ENCODE data around the gene FBXO42.

FBXO42 gene

DNA sequence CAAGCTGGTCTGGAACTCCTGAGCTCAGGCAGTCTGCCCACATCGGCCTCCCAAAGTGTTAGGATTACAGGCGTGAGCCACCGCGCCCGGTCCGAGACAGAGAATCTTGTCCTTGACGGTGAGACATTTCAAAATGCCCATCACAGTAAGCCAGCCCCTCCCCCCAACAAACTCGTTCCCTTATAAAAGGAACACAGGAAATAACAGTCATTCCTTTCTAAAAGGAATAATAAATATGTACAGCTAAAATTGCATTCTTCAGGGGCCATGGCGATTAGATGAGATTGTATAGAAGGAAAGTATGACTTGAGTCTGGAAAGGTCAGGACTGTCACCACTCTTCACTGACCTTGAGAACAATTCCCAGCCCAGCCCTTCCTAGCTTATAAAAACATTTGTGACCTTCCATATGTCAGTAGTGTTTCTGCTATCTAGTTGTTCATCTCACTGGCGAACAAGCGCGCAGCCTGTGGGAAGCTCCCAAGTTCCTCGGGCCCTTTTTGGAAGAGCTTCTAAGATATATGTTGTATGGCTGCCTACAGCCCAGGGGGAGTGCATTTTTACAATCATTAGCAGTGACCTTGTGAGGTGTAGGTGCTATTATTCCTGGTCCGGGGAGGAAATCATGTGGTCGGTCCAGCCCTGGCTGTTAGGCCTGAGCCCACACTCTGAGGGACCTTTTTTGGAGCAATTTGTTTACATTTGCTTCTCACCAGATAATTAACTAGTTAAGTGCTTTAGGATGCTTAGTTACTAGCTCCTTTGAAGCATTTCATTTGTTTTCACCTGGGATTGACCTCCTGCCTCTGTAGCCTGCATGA is 23.5 kb upstream of the FBXO42 start:
- H3K4me3 ChIP-seq (ENCODE audit: low read length) = no peak overlapping the region
- H3K9ac ChIP-seq (ENCODE audit: low read length) = no peak overlapping the region
- no peak overlapping the region for H4K8ac ChIP-seq (ENCODE audit: low read depth, low read length)
- H3K79me1 ChIP-seq (ENCODE audit: low read length) = peaks cover 18% of the 10 kb centered on the region
- peaks cover 84% of the 10 kb centered on the region for H3K79me2 ChIP-seq (ENCODE audit: control insufficient read depth, insufficient read depth, low read length)
- H3K27ac ChIP-seq (ENCODE audit: low read depth, low read length) = no peak overlapping the region
- no peak overlapping the region for H2AK5ac ChIP-seq (ENCODE audit: low read length)
- H2BK5ac ChIP-seq (ENCODE audit: low read length) = no peak overlapping the region
- H2BK120ac ChIP-seq (ENCODE audit: low read depth, low read length) = no peak overlapping the region
- H2BK15ac ChIP-seq (replicated peaks; ENCODE audit: low read depth) = no peak overlapping the region
- H3K56ac ChIP-seq (ENCODE audit: low read length) = no peak overlapping the region
- no peaks in the 10 kb centered on the region for H3K27me3 ChIP-seq (ENCODE audit: insufficient read depth, low read length, poor library complexity)
- no peak for DNase-seq
- no peak overlapping the region for H3K18ac ChIP-seq (ENCODE audit: low read length)
- no peak overlapping the region for H3K4ac ChIP-seq (ENCODE audit: low read depth, low read length)
- no peak overlapping the region for H4K5ac ChIP-seq (ENCODE audit: low read length)
- H3K4me1 ChIP-seq (ENCODE audit: control insufficient read depth, low read depth, low read length) = peaks cover 5% of the 10 kb centered on the region
- WGBS (ENCODE audit: extremely low coverage, insufficient coverage, low lambda C conversion rate) = no CpG with 5 or more reads among the region's 15 CpGs
- no peaks in the 10 kb centered on the region for H3K36me3 ChIP-seq (ENCODE audit: control insufficient read depth, insufficient read depth, low read length)
- no peak overlapping the region for H3K4me2 ChIP-seq (ENCODE audit: low read length)
- no peak overlapping the region for H3K23ac ChIP-seq (ENCODE audit: low read length)

DNA sequence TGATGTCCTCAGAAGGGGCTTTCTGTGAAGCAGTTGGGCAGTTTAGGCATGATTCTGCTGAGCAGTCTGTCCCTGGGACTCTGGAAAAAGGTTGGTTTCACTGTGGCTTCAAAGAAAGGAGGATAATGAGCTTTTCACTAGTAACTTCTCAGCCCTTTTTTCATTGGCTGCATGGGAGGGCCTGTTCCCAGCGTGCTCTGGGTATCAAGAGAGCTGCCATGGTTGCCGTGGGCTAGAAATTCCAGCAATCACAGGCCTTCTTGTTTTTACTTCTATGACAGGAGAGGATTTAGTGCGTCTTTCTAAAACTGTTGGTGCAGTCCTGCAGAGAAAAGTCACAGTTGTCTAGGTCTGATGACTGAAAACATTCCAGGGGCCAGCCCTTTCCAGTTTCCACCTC is 22.0 kb upstream of the FBXO42 start:
- Histone ChIP-seq H3K18ac (ENCODE audit: low read length) (no peak overlapping the region), H4K8ac (ENCODE audit: low read depth, low read length) (no peak overlapping the region), H3K23ac (ENCODE audit: low read length) (no peak overlapping the region), H2BK5ac (ENCODE audit: low read length) (no peak overlapping the region), H3K4ac (ENCODE audit: low read depth, low read length) (no peak overlapping the region), H3K56ac (ENCODE audit: low read length) (no peak overlapping the region), H2BK120ac (ENCODE audit: low read depth, low read length) (no peak overlapping the region), H3K79me1 (ENCODE audit: low read length) (peaks cover 20% of the 10 kb centered on the region), H3K79me2 (ENCODE audit: control insufficient read depth, insufficient read depth, low read length) (peaks cover 84% of the 10 kb centered on the region), H3K36me3 (ENCODE audit: control insufficient read depth, insufficient read depth, low read length) (no peaks in the 10 kb centered on the region), H2AK5ac (ENCODE audit: low read length) (no peak overlapping the region), H2BK15ac (replicated peaks; ENCODE audit: low read depth) (no peak overlapping the region), H3K4me3 (ENCODE audit: low read length) (no peak overlapping the region), H3K4me1 (ENCODE audit: control insufficient read depth, low read depth, low read length) (peaks cover 5% of the 10 kb centered on the region), H4K5ac (ENCODE audit: low read length) (no peak overlapping the region), H3K27me3 (ENCODE audit: insufficient read depth, low read length, poor library complexity) (no peaks in the 10 kb centered on the region), H3K9ac (ENCODE audit: low read length) (no peak overlapping the region), H3K4me2 (ENCODE audit: low read length) (no peak overlapping the region), H3K27ac (ENCODE audit: low read depth, low read length) (no peak overlapping the region)
- WGBS (ENCODE audit: extremely low coverage, insufficient coverage, low lambda C conversion rate) = no CpG with 5 or more reads among the region's 3 CpGs
- DNase-seq = no peak

DNA sequence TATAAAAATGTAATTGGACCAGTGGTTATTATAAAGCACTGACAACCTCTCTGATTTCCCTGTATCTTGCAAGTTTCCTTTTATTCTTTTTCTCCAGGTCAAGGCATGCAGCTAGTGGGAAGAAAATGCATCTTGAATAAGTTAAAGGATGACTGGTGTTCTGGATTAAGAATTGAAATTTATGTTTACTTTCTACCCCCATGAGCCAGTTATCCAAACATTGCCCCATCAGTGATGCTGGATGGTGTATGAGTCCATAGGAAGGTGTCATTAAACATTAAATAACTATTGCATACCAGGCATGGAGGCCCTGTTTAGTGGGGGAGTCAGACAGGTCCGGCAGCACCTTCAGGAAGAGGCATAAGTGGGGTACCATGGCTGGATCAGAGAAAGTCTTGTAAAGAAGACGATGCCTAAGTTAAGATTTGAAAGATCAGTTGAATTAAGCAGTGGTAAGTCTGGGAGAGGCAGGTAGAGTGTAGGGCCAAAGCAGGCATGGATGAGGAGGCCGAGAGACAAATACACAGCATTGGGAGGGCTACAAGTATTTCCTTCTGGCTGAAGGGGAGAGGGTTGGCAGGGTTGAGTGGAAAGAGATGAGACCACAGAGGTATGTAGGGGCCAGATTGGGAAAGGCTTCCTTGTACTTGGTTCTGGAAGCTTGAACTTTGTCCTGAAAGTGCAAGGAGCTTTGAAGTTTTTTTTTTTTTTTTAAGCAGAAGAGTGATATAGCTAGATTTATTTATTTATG is 20.4 kb upstream of the FBXO42 start:
- no peak overlapping the region for H3K27ac ChIP-seq (ENCODE audit: low read depth, low read length)
- no peaks in the 10 kb centered on the region for H3K36me3 ChIP-seq (ENCODE audit: control insufficient read depth, insufficient read depth, low read length)
- no peak for DNase-seq
- H3K27me3 ChIP-seq (ENCODE audit: insufficient read depth, low read length, poor library complexity) = no peaks in the 10 kb centered on the region
- peaks cover 9% of the 10 kb centered on the region for H3K4me1 ChIP-seq (ENCODE audit: control insufficient read depth, low read depth, low read length)
- no peak overlapping the region for H4K8ac ChIP-seq (ENCODE audit: low read depth, low read length)
- no peak overlapping the region for H3K4me2 ChIP-seq (ENCODE audit: low read length)
- no peak overlapping the region for H4K5ac ChIP-seq (ENCODE audit: low read length)
- H3K4ac ChIP-seq (ENCODE audit: low read depth, low read length) = no peak overlapping the region
- no peak overlapping the region for H3K4me3 ChIP-seq (ENCODE audit: low read length)
- H3K79me1 ChIP-seq (ENCODE audit: low read length) = peaks cover 17% of the 10 kb centered on the region
- H3K79me2 ChIP-seq (ENCODE audit: control insufficient read depth, insufficient read depth, low read length) = peaks cover 83% of the 10 kb centered on the region
- H2AK5ac ChIP-seq (ENCODE audit: low read length) = no peak overlapping the region
- H3K56ac ChIP-seq (ENCODE audit: low read length) = no peak overlapping the region
- no CpG with 5 or more reads among the region's 3 CpGs for WGBS (ENCODE audit: extremely low coverage, insufficient coverage, low lambda C conversion rate)
- H2BK15ac ChIP-seq (replicated peaks; ENCODE audit: low read depth) = no peak overlapping the region
- no peak overlapping the region for H3K23ac ChIP-seq (ENCODE audit: low read length)
- no peak overlapping the region for H3K18ac ChIP-seq (ENCODE audit: low read length)
- no peak overlapping the region for H2BK120ac ChIP-seq (ENCODE audit: low read depth, low read length)
- no peak overlapping the region for H2BK5ac ChIP-seq (ENCODE audit: low read length)
- no peak overlapping the region for H3K9ac ChIP-seq (ENCODE audit: low read length)

DNA sequence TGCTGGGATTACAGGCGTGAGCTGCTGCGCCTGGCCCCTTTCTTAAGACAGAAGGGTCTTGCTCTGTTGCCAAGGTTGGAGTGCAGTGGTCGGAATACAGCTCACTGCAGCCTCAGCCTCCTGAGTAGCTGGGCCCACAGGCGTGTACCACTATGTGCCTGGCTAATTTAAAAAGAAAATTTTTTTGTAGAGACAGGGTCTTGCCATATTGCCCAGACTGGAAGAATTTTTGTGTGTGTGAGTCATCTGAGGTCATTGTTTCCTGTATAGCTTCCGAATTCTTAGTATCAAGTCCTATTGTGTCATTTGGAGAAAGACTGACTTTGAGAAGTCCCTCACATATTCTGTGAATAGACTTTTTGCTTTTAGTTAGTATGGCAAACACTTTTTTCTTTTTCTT is 19.4 kb upstream of the FBXO42 start:
- peaks cover 74% of the 10 kb centered on the region for H3K79me2 ChIP-seq (ENCODE audit: control insufficient read depth, insufficient read depth, low read length)
- DNase-seq = no peak
- no peak overlapping the region for H2AK5ac ChIP-seq (ENCODE audit: low read length)
- H3K9ac ChIP-seq (ENCODE audit: low read length) = no peak overlapping the region
- no peak overlapping the region for H2BK5ac ChIP-seq (ENCODE audit: low read length)
- no peak overlapping the region for H3K56ac ChIP-seq (ENCODE audit: low read length)
- H3K4me1 ChIP-seq (ENCODE audit: control insufficient read depth, low read depth, low read length) = peaks cover 9% of the 10 kb centered on the region
- H3K18ac ChIP-seq (ENCODE audit: low read length) = no peak overlapping the region
- H4K5ac ChIP-seq (ENCODE audit: low read length) = no peak overlapping the region
- H2BK120ac ChIP-seq (ENCODE audit: low read depth, low read length) = no peak overlapping the region
- no peak overlapping the region for H3K4me2 ChIP-seq (ENCODE audit: low read length)
- no CpG with 5 or more reads among the region's 5 CpGs for WGBS (ENCODE audit: extremely low coverage, insufficient coverage, low lambda C conversion rate)
- H3K27me3 ChIP-seq (ENCODE audit: insufficient read depth, low read length, poor library complexity) = no peaks in the 10 kb centered on the region
- no peak overlapping the region for H3K4me3 ChIP-seq (ENCODE audit: low read length)
- H3K36me3 ChIP-seq (ENCODE audit: control insufficient read depth, insufficient read depth, low read length) = no peaks in the 10 kb centered on the region
- no peak overlapping the region for H3K23ac ChIP-seq (ENCODE audit: low read length)
- no peak overlapping the region for H4K8ac ChIP-seq (ENCODE audit: low read depth, low read length)
- H3K27ac ChIP-seq (ENCODE audit: low read depth, low read length) = no peak overlapping the region
- H3K4ac ChIP-seq (ENCODE audit: low read depth, low read length) = no peak overlapping the region
- no peak overlapping the region for H2BK15ac ChIP-seq (replicated peaks; ENCODE audit: low read depth)
- peaks cover 14% of the 10 kb centered on the region for H3K79me1 ChIP-seq (ENCODE audit: low read length)

DNA sequence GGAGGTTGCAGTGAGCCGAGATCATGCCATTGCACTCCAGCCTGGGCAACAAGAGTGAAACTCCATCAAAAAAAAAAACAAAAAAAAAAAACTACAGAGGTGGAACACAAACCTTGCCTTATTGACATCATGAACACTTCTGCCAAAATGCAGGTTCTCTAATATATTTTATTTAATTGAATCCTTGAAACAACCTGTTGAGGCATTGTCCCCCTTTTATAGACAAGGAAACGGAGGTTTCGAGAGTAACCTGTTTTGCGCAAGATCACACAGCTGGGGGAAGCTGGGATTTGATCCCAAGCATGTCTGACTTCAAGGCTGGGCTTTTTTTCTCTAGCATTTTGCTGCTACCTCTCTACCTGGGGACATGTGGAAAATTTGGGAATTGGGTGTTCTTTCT is 17.5 kb upstream of the FBXO42 start:
- Histone ChIP-seq H3K9ac (ENCODE audit: low read length) (no peak overlapping the region), H3K56ac (ENCODE audit: low read length) (no peak overlapping the region), H2BK120ac (ENCODE audit: low read depth, low read length) (no peak overlapping the region), H3K4me2 (ENCODE audit: low read length) (no peak overlapping the region), H3K27me3 (ENCODE audit: insufficient read depth, low read length, poor library complexity) (no peaks in the 10 kb centered on the region), H3K79me2 (ENCODE audit: control insufficient read depth, insufficient read depth, low read length) (peaks cover 57% of the 10 kb centered on the region), H3K4me1 (ENCODE audit: control insufficient read depth, low read depth, low read length) (peaks cover 4% of the 10 kb centered on the region), H3K4ac (ENCODE audit: low read depth, low read length) (no peak overlapping the region), H2AK5ac (ENCODE audit: low read length) (no peak overlapping the region), H3K4me3 (ENCODE audit: low read length) (no peak overlapping the region), H3K36me3 (ENCODE audit: control insufficient read depth, insufficient read depth, low read length) (no peaks in the 10 kb centered on the region), H3K18ac (ENCODE audit: low read length) (no peak overlapping the region), H3K79me1 (ENCODE audit: low read length) (peaks cover 8% of the 10 kb centered on the region), H2BK5ac (ENCODE audit: low read length) (no peak overlapping the region), H4K8ac (ENCODE audit: low read depth, low read length) (no peak overlapping the region), H4K5ac (ENCODE audit: low read length) (no peak overlapping the region), H3K23ac (ENCODE audit: low read length) (no peak overlapping the region), H2BK15ac (replicated peaks; ENCODE audit: low read depth) (no peak overlapping the region), H3K27ac (ENCODE audit: low read depth, low read length) (no peak overlapping the region)
- WGBS (ENCODE audit: extremely low coverage, insufficient coverage, low lambda C conversion rate) = no CpG with 5 or more reads among the region's 4 CpGs
- DNase-seq = no peak

All from mesendoderm (in vitro differentiated cells).